GM18508 (cell line): ENCODE results near the gene DXO.
"Not testable (repeated sequence)": the region's sequence is repeated elsewhere in the genome, so short reads cannot be mapped to it uniquely, and the experiment has no call there.

Experiments used
- ATAC-seq: cut with Tn5 transposase; IDR thresholded peaks from one replicate; pipeline ENCODE4 v1.9.1; 2021; ENCODE audit warnings: moderate number of reproducible peaks; ENCODE audit not compliant: insufficient read depth, unreplicated experiment

The DXO gene

GRCh38 chr6:31980998-31981397, 9.1 kb upstream of the DXO start:
- ATAC-seq: not testable (repeated sequence)

- ATAC-seq: not testable (repeated sequence)
Measured at GRCh38 chr6:31980195-31980876, 8.4 kb upstream of the DXO start.

- no peak for ATAC-seq
Measured at GRCh38 chr6:31979238-31979898, 7.4 kb upstream of the DXO start.

GRCh38 chr6:31978831-31979230, 6.9 kb upstream of the DXO start:
- ATAC-seq: no peak

GRCh38 chr6:31977816-31978431, 6.0 kb upstream of the DXO start:
- ATAC-seq: no peak

- ATAC-seq: not testable (repeated sequence)
Measured at GRCh38 chr6:31976065-31976464, 4.1 kb upstream of the DXO start.

GRCh38 chr6:31972709-31973350, 892 bp upstream of the DXO start:
- ATAC-seq: no peak

- no peak for ATAC-seq
Measured at GRCh38 chr6:31971279-31971992, 502 bp downstream of the DXO start.

GRCh38 chr6:31970604-31971271, 1.2 kb downstream of the DXO start:
- ATAC-seq: no peak

GRCh38 chr6:31969712-31970603, 2.0 kb downstream of the DXO start:
- ATAC-seq: no peak

GRCh38 chr6:31968791-31969711, 2.9 kb downstream of the DXO start:
- ATAC-seq: no peak

- ATAC-seq: no peak
Measured at GRCh38 chr6:31968326-31968725, 3.6 kb downstream of the DXO start.

- ATAC-seq: no peak
Measured at GRCh38 chr6:31967926-31968320, 4.0 kb downstream of the DXO start.

- ATAC-seq: no peak
Measured at GRCh38 chr6:31966997-31967925, 4.7 kb downstream of the DXO start.

GRCh38 chr6:31966506-31966905, 5.4 kb downstream of the DXO start:
- ATAC-seq: no peak

- ATAC-seq: no peak
Measured at GRCh38 chr6:31965700-31966099, 6.2 kb downstream of the DXO start.

GRCh38 chr6:31963921-31964320, 8.0 kb downstream of the DXO start:
- no peak for ATAC-seq
